A549 (cell line): Measurements from ENCODE around the gene FER1L5. TPM values are rescaled to one million over a fixed set of nuclear protein-coding genes. Genes with fewer than 3 reads are reported as not detected.

Experiments used
- ATAC-seq, 2 experiments: fragments of 200-7000 bp in 1 of 2; fragments of >200 bp in 1 of 2; cut with Nextera tagmentation in 1 of 2; cut with Tn5 transposase in 1 of 2; 3 replicates each; pipeline versions ENCODE4 v1.8.0 to v1.9.1; 2018 to 2020; ENCODE audit warnings: mild to moderate bottlenecking in 1 of 2, moderate library complexity in 1 of 2
- CTCF ChIA-PET: fragments of 300-600 bp; sonication (Branson Sonifier 250); formaldehyde crosslinking; extraction: SDS; loops from one replicate; lab custom pipeline; 2021; ENCODE audit warnings: antibody characterized with exemption, inconsistent platforms; lab: Yijun Ruan, JAX
- POLR2A ChIA-PET: fragments of 350-600 bp; formaldehyde crosslinking; extraction: SDS; loops from one replicate; lab custom pipeline; 2021; ENCODE audit warnings: antibody characterized with exemption, inconsistent platforms; lab: Yijun Ruan, JAX
- DNase-seq, 2 experiments: peaks; one replicate each; pipeline versions ENCODE4 v3.0.0 to v3.0.0-alpha.2; 2011 to 2016; ENCODE audit warnings: low read depth in 1 of 2, low spot score in 1 of 2
- FAIRE-seq: peaks from 2 replicates; lab custom pipeline; 2011; peaks lifted over from hg19 to GRCh38; lab: Jason Lieb, UNC
- H3K27ac ChIP-seq, 2 experiments: fragments of >200 bp; sonication (Bioruptor Twin); formaldehyde crosslinking; 3 replicates each; pipeline ENCODE4 v1.5.1; 2016 to 2017
- H3K4me1 ChIP-seq: fragments of >200 bp; sonication (Bioruptor Twin); formaldehyde crosslinking; 3 replicates; pipeline ENCODE4 v1.6.1; 2016
- H3K4me2 ChIP-seq: fragments of >200 bp; sonication (Bioruptor Twin); formaldehyde crosslinking; 3 replicates; pipeline ENCODE4 v1.6.1; 2016
- H3K4me3 ChIP-seq: fragments of >200 bp; sonication (Bioruptor Twin); formaldehyde crosslinking; 3 replicates; pipeline ENCODE4 v1.5.1; 2016
- H3K9me3 ChIP-seq: fragments of >200 bp; sonication (Bioruptor Twin); formaldehyde crosslinking; 3 replicates; pipeline ENCODE4 v1.6.1; 2016
- CHD2 ChIP-seq: fragments of 150-350 bp; IDR thresholded peaks from 2 replicates; pipeline ENCODE4 v1.6.1; 2014; ENCODE audit warnings: low read length; ENCODE audit not compliant: partially characterized antibody
- FOXS1 ChIP-seq: fragments of 250-450 bp; sonication (Bioruptor Pico); IDR thresholded peaks from 2 replicates; pipeline ENCODE4 v1.5.0; 2020; ENCODE audit warnings: mild to moderate bottlenecking, moderate library complexity
- GATA3 ChIP-seq: IDR thresholded peaks from 2 replicates; pipeline ENCODE4 v1.6.1; 2012; ENCODE audit warnings: borderline replicate concordance
- HOXB5 ChIP-seq: fragments of 250-450 bp; sonication (Bioruptor Pico); IDR thresholded peaks from 2 replicates; pipeline ENCODE4 v1.5.0; 2020; ENCODE audit warnings: mild to moderate bottlenecking, moderate library complexity
- JUNB ChIP-seq: fragments of >200 bp; sonication (Bioruptor Twin); formaldehyde crosslinking; IDR thresholded peaks from 2 replicates; pipeline ENCODE4 v1.6.1; 2016
- MAZ ChIP-seq: fragments of 150-350 bp; IDR thresholded peaks from 2 replicates; pipeline ENCODE4 v1.6.1; 2014; ENCODE audit warnings: antibody characterized with exemption, low read depth, low read length, borderline replicate concordance
- NPAS2 ChIP-seq: fragments of 250-450 bp; sonication (Bioruptor Pico); IDR thresholded peaks from 2 replicates; pipeline ENCODE4 v1.8.0; 2022; ENCODE audit warnings: mild to moderate bottlenecking, moderate library complexity, borderline replicate concordance
- POLR2A ChIP-seq: IDR thresholded peaks from 2 replicates; pipeline ENCODE4 v1.6.1; 2012; ENCODE audit warnings: mild to moderate bottlenecking, low read length
- RAD21 ChIP-seq, 2 experiments: fragments of >200 bp in 1 of 2; sonication (Bioruptor Twin) in 1 of 2; formaldehyde crosslinking in 1 of 2; IDR thresholded peaks in 1 of 2; conservative IDR thresholded peaks in 1 of 2; 2 replicates in 1 of 2; 3 replicates in 1 of 2; pipeline ENCODE4 v1.6.1; 2012 to 2018; ENCODE audit warnings: inconsistent platforms in 1 of 2
- TFCP2L1 ChIP-seq: fragments of 250-450 bp; sonication (Bioruptor Pico); IDR thresholded peaks from 2 replicates; pipeline ENCODE4 v1.5.0; 2021; ENCODE audit warnings: mild to moderate bottlenecking
- TP53 ChIP-seq: fragments of 250-450 bp; sonication (Bioruptor Pico); IDR thresholded peaks from 2 replicates; pipeline ENCODE4 v1.5.0; 2021; ENCODE audit warnings: mild to moderate bottlenecking, moderate library complexity
- ZC3H11A ChIP-seq: fragments of 450-650 bp; IDR thresholded peaks from 2 replicates; pipeline ENCODE4 v1.6.1; 2014; ENCODE audit warnings: antibody characterized with exemption, mild to moderate bottlenecking
- ZFP36 ChIP-seq: fragments of 450-650 bp; IDR thresholded peaks from 2 replicates; pipeline ENCODE4 v1.6.1; 2014; ENCODE audit warnings: borderline replicate concordance; ENCODE audit not compliant: partially characterized antibody
- ZNF302 ChIP-seq: fragments of 250-450 bp; sonication (Bioruptor Pico); IDR thresholded peaks from 2 replicates; pipeline ENCODE4 v1.9.0; 2021; ENCODE audit warnings: inconsistent platforms, mild to moderate bottlenecking, moderate library complexity
- WGBS: methylation state at CpG from one replicate; pipeline ENCODE4 v1.1.6; 2017; ENCODE audit errors: missing lambda C conversion rate; 5-methylcytosine and 5-hydroxymethylcytosine counted together
- polyA plus RNA-seq, 4 experiments: library from polyadenylated mRNA; depleted of rRNA in 3 of 4; stranded (reverse); fragments of >200 nt; fragmentation: RNase III in 1 of 4; extraction: RNeasy Plus Mini Kit Qiagen cat#74134 plus additional on column Dnase treatment in 1 of 4; gene quantifications; 2 replicates in 3 of 4; 3 replicates in 1 of 4; pipeline ENCODE4 v1.2.3, GENCODE V29; 2011 to 2017
- TF ChIP-seq, protein P1 (sequence below): fragments of 450-650 bp; IDR thresholded peaks from 2 replicates; pipeline ENCODE4 v1.6.1; 2014; ENCODE audit warnings: antibody characterized with exemption
- TF ChIP-seq, protein P2 (sequence below): fragments of 150-350 bp; IDR thresholded peaks from 2 replicates; pipeline ENCODE4 v1.6.1; 2014; ENCODE audit warnings: low read depth, mild to moderate bottlenecking, low read length
- TF ChIP-seq, protein P3 (sequence below): IDR thresholded peaks from 2 replicates; pipeline ENCODE4 v1.6.1; 2012
- TF ChIP-seq, protein P4 (sequence below): fragments of 200-600 bp; sonication (generic); IDR thresholded peaks from 2 replicates; pipeline ENCODE4 v1.6.1; 2016; ENCODE audit warnings: antibody characterized with exemption, mild to moderate bottlenecking, moderate library complexity
- TF ChIP-seq, protein P5 (sequence below): fragments of 250-450 bp; sonication (Bioruptor Pico); IDR thresholded peaks from 2 replicates; pipeline ENCODE4 v1.5.0; 2021; ENCODE audit warnings: mild to moderate bottlenecking, moderate library complexity, borderline replicate concordance

FER1L5 gene
- polyA plus RNA-seq, 2 of the 4 experiments (the other 2 are of a cell fraction): 0.01 TPM; not detected in 1

DNA sequence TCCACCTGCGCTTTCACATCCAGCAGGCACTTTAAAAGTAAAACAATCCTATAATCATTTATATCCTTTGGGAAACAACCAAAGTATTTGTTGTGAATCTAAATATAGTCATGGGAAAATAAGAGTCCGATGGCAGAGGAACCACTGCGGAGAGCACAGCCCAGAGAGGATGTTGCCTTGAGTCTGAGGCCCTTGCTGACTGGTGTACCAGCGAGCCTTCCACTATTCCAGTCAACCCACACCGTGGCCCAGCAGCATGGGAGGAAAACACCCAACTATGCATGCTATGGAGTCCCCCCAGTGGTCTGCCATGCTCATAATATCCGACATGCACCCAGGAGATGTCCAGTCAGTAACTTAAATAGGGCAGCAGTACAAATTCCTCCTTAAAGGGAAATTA lies 26.0 kb upstream of the FER1L5 start:
- no peak overlapping the region for H3K4me2 ChIP-seq
- DNase-seq (no peak), ATAC-seq (no peak), FAIRE-seq (no peak)
- WGBS: 93% methylated on average over 6 of the region's 6 CpGs
- H3K9me3 ChIP-seq: no peaks in the 10 kb centered on the region
- no peak overlapping the region for H3K4me3 ChIP-seq
- TF ChIP-seq JUNB: no peak
- TF ChIP-seq TFCP2L1: no peak
- TF ChIP-seq HOXB5 (CRISPR knock-in tag): no peak
- TF ChIP-seq, protein P1, sequence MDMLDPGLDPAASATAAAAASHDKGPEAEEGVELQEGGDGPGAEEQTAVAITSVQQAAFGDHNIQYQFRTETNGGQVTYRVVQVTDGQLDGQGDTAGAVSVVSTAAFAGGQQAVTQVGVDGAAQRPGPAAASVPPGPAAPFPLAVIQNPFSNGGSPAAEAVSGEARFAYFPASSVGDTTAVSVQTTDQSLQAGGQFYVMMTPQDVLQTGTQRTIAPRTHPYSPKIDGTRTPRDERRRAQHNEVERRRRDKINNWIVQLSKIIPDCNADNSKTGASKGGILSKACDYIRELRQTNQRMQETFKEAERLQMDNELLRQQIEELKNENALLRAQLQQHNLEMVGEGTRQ: no peak
- TF ChIP-seq, protein P2, sequence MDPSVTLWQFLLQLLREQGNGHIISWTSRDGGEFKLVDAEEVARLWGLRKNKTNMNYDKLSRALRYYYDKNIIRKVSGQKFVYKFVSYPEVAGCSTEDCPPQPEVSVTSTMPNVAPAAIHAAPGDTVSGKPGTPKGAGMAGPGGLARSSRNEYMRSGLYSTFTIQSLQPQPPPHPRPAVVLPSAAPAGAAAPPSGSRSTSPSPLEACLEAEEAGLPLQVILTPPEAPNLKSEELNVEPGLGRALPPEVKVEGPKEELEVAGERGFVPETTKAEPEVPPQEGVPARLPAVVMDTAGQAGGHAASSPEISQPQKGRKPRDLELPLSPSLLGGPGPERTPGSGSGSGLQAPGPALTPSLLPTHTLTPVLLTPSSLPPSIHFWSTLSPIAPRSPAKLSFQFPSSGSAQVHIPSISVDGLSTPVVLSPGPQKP: no peak
- no peak for TF ChIP-seq GATA3
- no peak for TF ChIP-seq FOXS1 (CRISPR knock-in tag)
- no peak for TF ChIP-seq POLR2A
- no peak for TF ChIP-seq NPAS2 (CRISPR knock-in tag)
- no peak for TF ChIP-seq MAZ
- no peak for TF ChIP-seq ZNF302
- TF ChIP-seq TP53 (CRISPR knock-in tag): no peak
- no peak for TF ChIP-seq RAD21 (conservative IDR thresholded peaks at IDR 0.05 in 1 of 2, IDR thresholded peaks at IDR 0.05 in 1 of 2)
- no peak for TF ChIP-seq ZC3H11A
- no peak for TF ChIP-seq CHD2
- TF ChIP-seq, protein P3, sequence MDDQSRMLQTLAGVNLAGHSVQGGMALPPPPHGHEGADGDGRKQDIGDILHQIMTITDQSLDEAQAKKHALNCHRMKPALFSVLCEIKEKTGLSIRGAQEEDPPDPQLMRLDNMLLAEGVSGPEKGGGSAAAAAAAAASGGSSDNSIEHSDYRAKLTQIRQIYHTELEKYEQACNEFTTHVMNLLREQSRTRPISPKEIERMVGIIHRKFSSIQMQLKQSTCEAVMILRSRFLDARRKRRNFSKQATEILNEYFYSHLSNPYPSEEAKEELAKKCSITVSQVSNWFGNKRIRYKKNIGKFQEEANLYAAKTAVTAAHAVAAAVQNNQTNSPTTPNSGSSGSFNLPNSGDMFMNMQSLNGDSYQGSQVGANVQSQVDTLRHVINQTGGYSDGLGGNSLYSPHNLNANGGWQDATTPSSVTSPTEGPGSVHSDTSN: no peak
- TF ChIP-seq, protein P4, sequence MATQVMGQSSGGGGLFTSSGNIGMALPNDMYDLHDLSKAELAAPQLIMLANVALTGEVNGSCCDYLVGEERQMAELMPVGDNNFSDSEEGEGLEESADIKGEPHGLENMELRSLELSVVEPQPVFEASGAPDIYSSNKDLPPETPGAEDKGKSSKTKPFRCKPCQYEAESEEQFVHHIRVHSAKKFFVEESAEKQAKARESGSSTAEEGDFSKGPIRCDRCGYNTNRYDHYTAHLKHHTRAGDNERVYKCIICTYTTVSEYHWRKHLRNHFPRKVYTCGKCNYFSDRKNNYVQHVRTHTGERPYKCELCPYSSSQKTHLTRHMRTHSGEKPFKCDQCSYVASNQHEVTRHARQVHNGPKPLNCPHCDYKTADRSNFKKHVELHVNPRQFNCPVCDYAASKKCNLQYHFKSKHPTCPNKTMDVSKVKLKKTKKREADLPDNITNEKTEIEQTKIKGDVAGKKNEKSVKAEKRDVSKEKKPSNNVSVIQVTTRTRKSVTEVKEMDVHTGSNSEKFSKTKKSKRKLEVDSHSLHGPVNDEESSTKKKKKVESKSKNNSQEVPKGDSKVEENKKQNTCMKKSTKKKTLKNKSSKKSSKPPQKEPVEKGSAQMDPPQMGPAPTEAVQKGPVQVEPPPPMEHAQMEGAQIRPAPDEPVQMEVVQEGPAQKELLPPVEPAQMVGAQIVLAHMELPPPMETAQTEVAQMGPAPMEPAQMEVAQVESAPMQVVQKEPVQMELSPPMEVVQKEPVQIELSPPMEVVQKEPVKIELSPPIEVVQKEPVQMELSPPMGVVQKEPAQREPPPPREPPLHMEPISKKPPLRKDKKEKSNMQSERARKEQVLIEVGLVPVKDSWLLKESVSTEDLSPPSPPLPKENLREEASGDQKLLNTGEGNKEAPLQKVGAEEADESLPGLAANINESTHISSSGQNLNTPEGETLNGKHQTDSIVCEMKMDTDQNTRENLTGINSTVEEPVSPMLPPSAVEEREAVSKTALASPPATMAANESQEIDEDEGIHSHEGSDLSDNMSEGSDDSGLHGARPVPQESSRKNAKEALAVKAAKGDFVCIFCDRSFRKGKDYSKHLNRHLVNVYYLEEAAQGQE: no peak
- no peak for TF ChIP-seq ZFP36
- TF ChIP-seq, protein P5, sequence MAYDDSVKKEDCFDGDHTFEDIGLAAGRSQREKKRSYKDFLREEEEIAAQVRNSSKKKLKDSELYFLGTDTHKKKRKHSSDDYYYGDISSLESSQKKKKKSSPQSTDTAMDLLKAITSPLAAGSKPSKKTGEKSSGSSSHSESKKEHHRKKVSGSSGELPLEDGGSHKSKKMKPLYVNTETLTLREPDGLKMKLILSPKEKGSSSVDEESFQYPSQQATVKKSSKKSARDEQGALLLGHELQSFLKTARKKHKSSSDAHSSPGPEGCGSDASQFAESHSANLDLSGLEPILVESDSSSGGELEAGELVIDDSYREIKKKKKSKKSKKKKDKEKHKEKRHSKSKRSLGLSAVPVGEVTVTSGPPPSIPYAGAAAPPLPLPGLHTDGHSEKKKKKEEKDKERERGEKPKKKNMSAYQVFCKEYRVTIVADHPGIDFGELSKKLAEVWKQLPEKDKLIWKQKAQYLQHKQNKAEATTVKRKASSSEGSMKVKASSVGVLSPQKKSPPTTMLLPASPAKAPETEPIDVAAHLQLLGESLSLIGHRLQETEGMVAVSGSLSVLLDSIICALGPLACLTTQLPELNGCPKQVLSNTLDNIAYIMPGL (CRISPR knock-in tag): no peak
- ChIA-PET POLR2A (no interaction called here), CTCF (interaction anchor here (0.9 kb wide), 1 partner anchor 66 kb away, joined by 3 read pairs; no protein-coding TSS in a partner anchor)
- peaks cover 4% of the 10 kb centered on the region; the same call in 1 of the 3 replicates for H3K4me1 ChIP-seq
- no peak overlapping the region for H3K27ac ChIP-seq
